ENCODE results near the gene EIF4B. TPM values are rescaled to one million over a fixed set of nuclear protein-coding genes. Genes with fewer than 3 reads are reported as not detected.

EIF4B gene
- polyA plus RNA-seq, 4 donors = 447 to 553 (median 503) TPM

DNA sequence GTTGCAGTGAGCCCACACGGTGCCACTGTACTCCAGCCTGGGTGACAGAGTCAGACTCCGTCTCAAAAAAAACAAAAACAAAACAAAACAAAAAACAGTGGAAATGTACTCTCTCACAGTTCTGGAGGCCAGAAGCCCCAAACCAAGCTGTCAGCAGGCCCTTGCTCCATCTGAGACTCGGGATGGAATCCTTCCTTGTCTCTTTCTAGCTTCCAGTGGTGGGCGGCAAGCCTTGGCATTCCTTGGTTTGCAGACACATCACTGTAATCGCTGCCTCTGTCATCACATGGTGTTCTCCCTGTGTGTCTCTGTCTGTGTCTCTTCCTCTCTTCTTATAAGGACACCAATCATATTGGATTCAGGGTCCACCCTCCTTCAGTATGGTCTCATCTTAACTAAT is 50.0 kb downstream of the EIF4B start:
- DNase-seq (ENCODE audit: low read depth in 4 of 4, low spot score in 3 of 4) = no peak

DNA sequence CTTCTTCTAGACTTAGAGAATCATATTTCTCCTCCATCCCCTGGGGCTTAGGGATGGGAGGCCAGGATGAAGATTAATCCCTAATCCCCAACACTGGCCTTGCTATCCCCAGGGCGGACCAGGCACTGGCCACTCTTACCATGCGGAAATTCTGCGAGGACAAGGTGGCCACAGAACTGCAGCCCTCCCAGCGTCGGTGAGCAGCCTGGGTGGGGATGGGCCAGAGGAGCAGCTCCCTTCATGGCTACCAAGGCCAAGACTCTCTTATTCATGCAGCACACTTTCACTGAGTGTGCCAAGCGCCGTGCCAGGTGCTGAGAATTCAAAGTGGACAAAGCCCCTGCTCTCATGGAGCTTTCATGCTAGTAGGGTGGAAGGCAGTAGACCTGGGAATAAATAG is 50.6 kb downstream of the EIF4B start:
- no peak for DNase-seq (ENCODE audit: low read depth in 4 of 4, low spot score in 3 of 4)

DNA sequence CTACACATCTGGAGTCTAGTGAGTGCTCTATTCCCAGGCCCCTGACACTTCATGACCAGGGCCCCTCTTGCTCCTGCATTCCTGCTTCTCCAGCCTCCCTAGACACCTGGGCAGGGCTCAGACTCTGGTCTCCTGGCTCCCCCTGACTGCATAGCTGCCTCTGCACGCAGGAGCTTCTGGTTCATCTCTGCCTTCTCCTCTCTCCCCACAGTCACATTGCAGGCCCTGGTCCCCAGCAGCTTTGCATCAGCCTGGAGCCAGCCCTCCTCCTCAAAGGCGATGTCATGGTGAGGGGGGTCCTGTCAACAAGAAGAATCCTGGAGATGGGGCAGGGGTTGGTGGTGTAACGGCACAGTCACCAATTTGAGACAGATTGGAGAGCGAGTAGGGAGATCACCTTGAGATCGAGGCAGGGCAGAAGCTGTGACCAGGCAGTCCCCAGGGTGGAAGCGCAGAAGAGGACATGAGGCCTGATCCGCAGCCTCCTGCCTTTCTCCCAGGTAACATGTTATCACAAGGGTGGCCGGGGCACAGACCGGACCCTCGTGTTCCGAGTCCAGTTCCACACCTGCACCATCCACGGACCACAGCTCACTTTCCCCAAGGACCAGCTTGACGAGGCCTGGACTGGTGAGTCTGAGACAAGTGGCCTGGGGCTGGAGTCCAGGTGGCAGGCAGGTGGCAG is 51.7 kb downstream of the EIF4B start:
- no peak for DNase-seq (ENCODE audit: low read depth in 4 of 4, low spot score in 3 of 4)

DNA sequence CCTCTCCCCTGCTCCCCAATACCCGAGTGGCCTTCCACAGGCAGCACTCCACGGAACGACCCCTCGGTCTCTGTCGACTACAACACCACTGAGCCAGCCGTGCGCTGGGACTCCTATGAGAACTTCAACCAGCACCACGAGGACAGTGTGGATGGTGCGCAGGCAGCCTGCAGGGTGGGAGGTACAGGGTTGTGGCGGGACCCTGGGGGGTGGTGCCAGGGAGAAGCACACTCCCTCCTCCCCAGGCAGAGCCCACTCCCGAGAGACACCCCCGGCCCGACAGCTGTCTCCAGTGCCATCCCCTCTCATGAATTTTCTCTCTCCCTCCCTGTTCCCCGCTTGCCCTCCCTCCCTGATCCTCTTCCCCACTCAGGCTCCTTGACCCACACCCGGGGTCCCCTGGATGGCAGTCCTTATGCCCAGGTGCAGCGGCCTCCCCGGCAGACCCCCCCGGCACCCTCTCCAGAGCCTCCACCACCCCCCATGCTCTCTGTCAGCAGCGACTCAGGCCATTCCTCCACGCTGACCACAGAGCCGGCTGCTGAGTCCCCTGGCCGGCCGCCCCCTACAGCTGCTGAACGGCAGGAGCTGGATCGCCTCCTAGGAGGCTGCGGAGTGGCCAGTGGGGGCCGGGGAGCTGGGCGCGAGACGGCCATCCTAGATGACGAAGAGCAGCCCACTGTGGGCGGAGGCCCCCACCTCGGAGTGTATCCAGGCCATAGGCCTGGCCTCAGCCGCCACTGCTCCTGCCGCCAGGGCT is 52.6 kb downstream of the EIF4B start:
- no peak for DNase-seq (ENCODE audit: low read depth in 4 of 4, low spot score in 3 of 4)

DNA sequence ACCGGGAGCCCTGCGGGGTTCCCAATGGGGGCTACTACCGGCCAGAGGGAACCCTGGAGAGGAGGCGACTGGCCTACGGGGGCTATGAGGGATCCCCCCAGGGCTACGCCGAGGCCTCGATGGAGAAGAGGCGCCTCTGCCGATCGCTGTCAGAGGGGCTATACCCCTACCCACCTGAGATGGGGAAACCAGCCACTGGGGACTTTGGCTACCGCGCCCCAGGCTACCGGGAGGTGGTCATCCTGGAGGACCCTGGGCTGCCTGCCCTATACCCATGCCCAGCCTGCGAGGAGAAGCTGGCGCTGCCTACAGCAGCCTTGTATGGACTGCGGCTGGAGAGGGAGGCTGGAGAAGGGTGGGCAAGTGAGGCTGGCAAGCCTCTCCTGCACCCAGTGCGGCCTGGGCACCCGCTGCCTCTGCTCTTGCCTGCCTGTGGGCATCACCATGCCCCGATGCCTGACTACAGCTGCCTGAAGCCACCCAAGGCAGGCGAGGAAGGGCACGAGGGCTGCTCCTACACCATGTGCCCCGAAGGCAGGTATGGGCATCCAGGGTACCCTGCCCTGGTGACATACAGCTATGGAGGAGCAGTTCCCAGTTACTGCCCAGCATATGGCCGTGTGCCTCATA is 53.3 kb downstream of the EIF4B start:
- DNase-seq (ENCODE audit: low read depth in 4 of 4, low spot score in 3 of 4) = no peak

DNA sequence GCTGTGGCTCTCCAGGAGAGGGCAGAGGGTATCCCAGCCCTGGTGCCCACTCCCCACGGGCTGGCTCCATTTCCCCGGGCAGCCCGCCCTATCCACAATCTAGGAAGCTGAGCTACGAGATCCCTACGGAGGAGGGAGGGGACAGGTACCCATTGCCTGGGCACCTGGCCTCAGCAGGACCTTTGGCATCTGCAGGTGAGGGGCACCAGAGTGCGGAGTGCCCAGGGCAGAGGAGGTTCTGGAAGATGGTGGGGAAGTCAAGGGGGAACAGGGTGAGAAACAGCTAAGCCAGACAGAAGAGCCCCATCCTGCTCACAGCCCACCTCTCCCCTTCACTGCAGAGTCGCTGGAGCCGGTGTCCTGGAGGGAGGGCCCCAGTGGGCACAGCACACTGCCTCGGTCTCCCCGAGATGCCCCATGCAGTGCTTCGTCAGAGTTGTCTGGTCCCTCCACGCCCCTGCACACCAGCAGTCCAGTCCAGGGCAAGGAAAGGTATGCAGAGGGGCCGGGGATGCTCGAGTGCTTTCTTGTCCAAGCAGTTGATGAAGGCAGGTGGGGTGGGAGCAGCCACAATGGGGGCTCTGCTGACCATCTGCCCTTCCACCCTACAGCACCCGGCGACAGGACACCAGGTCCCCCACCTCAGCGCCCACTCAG is 53.9 kb downstream of the EIF4B start:
- no peak for DNase-seq (ENCODE audit: low read depth in 4 of 4, low spot score in 3 of 4)

DNA sequence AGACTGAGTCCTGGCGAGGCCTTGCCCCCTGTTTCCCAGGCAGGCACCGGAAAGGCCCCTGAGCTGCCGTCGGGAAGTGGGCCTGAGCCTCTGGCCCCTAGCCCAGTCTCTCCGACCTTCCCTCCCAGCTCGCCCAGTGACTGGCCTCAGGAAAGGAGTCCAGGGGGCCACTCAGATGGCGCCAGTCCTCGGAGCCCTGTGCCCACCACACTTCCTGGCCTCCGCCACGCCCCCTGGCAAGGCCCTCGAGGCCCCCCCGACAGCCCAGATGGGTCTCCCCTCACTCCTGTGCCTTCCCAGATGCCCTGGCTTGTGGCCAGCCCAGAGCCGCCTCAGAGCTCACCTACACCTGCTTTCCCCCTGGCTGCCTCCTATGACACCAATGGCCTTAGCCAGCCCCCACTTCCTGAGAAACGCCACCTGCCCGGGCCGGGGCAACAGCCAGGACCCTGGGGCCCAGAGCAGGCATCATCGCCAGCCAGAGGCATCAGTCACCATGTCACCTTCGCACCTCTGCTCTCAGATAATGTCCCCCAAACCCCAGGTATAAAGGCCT is 54.5 kb downstream of the EIF4B start:
- no peak for DNase-seq (ENCODE audit: low read depth in 4 of 4, low spot score in 3 of 4)

DNA sequence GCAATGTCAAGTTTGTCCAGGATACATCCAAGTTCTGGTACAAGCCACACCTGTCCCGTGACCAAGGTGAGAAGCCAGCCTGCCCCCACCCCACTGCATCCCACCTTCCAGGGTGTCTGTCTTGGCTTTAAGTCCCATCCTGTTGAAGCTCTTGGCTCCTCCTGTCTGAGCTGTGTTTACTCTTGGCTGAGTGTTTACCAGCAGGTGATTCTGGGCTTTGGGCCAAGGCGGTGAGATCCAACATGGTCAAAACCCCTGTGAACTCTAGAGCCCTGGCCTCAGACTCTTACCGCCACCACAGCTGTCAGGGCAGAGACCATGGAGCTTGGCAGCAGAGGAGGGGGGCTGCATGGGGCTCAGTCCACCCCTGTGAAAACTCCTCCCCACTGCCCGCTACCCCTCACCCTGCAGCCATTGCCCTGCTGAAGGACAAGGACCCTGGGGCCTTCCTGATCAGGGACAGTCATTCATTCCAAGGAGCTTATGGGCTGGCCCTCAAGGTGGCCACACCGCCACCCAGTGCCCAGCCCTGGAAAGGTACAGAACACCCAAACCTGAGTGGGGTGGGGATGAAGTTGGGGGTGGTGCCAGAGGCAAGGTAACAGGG is 55.3 kb downstream of the EIF4B start:
- no peak for DNase-seq (ENCODE audit: low read depth in 4 of 4, low spot score in 3 of 4)

DNA sequence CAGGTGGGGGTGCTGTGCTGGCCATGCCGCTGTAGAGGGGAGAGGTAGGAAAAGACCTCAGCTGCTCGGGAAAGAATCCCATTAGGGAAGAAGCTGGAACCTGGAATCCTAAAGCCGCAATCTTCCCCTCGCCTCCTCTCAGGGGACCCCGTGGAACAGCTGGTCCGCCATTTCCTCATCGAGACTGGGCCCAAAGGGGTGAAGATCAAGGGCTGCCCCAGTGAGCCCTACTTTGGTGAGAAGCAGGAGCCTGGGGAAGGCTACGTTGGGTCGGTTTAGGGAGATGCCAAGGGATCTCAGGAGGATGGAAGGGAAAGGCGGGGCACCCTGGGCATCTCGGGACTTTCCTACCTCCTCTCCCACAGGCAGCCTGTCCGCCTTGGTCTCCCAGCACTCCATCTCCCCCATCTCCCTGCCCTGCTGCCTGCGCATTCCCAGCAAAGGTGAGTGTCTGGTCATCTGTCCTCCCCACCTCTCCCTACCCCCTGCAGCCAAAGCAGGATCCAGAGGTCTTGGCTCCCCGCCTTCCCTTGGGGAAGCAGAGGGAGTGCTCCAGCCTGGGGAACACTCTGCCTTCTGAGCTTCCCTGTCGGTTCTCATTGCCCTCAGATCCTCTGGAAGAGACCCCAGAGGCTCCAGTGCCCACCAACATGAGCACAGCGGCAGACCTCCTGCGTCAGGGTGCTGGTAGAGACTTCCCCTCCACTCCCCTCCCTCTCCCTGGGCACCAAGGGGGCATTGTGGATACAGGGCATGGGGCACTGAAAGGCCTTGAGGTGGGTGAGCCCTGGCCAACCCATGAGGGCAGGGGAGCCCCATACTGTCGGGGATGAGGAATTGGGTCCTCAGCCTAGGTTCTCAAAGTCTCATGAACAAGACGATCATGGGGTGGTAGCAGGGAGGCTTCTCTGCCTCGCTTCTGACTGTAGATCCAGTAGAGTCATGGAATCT is 56.0 kb downstream of the EIF4B start:
- no peak for DNase-seq (ENCODE audit: low read depth in 4 of 4, low spot score in 3 of 4)

DNA sequence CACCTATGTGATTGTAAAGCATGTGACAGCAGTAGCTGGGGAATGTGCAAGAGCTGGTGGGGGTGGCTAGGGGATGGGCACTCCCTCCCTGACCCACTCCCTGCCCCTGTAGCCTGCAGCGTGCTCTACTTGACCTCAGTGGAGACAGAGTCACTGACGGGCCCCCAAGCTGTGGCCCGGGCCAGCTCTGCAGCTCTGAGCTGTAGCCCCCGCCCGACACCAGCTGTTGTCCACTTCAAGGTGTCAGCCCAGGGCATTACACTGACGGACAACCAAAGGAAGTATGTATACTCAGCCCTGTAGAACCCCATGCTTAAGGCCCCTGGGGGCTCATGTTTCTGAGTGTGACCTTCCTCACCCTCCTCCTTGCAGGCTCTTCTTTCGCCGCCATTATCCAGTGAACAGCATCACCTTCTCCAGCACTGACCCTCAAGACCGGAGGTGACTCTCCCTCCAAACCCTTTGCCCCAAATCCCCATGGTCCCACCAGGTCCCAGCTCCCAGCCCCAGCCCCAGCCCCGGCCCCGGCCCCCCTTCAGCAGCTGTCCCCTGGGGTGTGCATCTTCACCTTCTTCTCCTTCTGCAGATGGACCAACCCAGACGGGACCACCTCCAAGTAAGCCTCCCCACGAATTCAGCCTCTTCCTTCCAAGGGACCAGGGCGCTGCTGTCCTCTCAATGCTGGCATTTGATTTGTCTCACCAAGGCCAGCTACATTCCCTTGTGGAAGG is 56.9 kb downstream of the EIF4B start:
- no peak for DNase-seq (ENCODE audit: low read depth in 4 of 4, low spot score in 3 of 4)

DNA sequence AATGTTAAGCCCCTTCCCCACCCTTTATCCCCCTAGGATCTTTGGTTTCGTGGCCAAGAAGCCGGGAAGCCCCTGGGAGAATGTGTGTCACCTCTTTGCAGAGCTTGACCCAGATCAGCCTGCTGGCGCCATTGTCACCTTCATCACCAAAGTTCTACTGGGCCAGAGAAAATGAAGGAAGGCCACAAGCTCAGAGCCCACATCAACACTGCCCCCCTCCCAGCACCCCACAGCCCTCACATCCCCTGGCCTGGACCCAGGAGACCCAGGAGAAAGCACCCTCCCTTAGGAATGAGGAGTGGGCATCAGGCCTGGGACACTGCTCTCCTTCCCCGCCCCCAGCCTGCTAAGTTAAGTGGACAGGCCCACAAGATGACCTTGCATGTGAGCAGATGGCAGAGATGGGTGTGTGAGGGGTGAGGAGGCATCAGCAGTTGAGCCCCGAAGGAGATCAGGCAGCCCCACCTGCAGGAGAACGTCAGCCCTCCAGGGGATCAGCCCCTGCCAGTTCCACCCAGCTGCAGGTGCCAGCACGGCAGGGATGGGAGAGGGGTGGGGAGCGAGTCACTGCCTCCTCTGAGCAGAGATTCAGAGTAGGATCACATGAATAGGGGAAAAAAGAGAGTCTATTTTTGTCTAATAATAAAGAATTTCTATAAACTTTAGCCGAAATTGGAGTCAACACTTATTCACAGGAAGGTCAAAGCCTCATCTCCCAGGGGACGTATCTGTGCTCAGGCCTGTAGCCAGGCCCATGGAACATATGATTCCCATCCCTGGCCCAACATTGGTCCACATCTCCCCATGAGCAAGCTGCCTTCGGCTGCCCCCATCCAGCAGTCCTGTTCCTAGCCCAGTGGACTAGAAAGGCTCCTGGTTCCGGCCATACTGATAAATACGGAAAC is 57.7 kb downstream of the EIF4B start:
- no peak for DNase-seq (ENCODE audit: low read depth in 4 of 4, low spot score in 3 of 4)

DNA sequence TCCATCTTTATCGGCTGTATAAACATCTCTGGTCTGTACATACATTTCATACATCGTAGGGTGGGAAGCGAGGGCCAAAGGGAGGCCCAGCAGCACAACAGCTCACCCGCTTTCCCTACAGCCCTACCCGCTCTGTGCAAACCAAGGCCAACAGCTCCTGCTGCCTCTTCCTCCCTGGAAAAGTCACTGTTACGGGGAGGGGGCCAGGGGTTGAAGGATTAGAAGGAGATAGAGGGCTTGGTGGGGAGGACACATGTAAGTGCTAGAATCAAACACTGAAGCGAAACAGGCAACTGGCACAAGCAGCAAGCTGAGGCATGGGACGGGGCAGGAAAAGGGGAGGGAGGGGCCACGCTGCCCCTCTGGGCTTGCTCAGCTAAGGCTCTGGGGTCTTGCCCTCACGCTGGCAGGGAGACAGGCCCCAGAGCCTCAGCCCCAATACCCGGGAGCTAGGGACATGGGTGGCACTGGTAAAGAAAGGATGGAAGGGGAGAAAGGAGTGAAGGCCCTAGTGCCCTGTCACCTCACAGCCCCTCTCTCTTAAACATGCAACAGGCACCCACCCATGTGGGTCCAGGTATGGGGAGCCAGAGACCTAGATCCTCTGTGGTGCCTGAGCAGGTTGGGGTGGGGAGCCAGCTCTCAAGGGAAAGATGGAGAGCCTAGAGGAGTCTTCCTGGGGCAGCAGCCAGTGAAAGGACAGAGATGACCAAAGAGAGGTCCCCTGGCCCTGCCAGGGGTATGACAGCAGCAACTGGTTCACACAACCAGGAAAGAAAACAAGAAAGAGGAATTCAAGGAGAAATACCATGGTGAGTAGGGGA is 58.6 kb downstream of the EIF4B start:
- no peak for DNase-seq (ENCODE audit: low read depth in 4 of 4, low spot score in 3 of 4)

DNA sequence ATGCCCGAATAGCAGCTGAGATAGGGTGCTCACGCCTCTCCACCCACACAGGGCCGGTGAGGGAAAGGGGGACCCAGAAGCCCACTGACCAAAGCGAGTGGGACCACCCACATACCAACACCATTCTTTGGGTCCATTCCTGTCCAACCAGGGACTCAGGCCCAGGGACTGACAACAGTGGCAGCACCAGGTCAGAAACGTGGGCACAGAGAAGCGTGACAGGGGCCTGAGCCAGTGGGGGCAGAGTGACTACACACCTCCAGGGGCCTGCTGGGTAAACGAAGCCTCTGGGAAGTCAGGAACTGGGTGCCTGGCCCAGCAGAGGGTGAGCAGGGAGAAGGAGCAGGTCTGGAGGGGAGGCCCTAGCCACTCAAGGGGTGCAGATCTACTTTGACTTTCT is 59.2 kb downstream of the EIF4B start:
- DNase-seq (ENCODE audit: low read depth in 4 of 4, low spot score in 3 of 4) = no peak

DNA sequence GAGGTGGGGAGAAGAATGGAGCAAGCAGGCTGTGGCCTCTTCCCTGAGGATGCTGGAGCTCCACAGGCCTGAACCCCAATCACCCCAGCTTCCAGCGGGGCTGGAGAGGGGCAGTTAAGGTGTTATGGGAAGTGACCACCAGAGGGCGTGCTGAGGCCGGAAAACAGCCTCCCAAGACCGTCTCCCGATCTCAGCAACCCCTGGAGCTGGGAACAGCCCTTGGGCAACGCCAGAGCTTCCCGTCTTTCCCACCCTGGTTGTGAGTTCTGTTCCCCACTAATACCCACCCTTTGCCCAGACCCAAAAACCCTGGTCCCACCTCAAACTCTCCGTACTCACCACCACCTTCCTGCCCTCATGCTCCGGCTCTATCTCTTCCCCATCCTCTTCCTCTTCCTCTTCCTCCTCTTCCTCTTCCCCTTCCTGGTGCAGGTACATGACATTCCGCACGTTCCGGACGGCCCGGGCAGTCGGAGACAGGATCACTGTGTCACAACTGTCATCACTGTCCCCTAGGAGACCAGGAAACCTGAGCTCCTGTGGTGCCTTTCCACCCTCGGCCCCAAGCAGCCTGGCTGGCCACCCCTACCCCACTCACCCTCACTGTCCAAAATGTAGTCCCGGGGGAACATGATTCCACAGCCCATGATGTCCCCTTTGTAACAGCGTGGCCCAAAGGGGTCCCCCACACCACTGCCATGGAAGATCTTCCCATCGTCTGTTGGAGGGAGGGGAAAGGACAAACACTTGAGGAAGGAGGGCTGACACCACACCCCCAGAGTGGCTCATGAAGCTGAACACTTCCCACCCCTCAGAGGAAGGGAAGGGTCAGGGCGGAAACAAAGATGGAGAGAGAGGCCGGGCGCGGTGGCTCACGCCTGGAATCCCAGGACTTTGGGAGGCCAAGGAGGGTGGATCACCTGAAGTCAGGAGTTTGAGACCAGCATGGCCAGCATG is 60.0 kb downstream of the EIF4B start:
- DNase-seq (ENCODE audit: low read depth in 4 of 4, low spot score in 3 of 4) = peak in 3 of 4 donors; percentile 61 to 73 (median 64)

DNA sequence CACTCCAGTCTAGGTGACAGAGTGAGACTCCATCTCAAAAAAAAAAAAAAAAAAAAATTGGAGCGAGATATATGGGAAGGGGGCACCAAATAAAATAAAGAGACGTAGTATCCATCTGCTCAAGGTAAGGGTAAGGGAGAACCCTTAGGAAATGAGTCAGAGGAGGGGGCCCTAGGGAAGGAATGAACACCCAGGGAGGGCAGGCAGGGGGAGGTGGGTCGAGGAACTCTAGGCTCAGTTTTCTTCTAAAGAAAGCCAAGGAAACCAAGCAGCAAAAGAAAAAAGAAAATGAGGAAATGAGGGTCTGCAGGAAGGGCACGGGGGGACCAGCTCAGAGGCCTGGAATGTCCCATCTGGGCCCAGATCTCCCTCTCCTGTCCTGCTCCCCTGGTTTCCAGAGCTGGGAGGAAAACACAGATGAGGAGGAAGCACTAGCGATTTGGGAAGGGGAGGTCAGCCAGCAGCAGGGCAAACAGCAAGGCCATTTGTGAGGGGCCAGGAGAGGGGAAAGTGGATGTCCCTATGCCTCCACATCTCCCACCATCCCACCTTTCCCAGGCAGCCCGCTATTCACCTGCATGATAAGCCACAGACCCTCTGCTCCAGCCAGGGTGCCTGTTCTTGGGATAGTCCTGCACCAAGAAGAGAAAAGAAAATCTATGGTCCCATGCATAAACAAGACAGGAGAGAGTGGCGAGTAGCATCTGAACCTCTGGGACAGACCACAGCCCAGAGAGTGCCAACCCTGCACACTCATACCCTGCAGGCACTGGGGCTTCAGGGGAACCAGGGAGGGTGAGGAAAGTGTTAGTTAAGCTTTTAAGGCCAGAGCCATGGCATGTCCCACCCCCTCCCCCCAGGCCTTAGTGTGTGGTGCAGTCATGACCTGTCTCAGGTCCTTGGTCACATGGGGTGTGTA is 61.1 kb downstream of the EIF4B start:
- no peak for DNase-seq (ENCODE audit: low read depth in 4 of 4, low spot score in 3 of 4)

Data from right renal pelvis (tissue), 4 donors.